ENCODE measurements around the gene YTHDC2.
A peak's percentile ranks its signal among the peaks of the same experiment; 100 is the strongest.
"Not testable (repeated sequence)": the region's sequence is repeated elsewhere in the genome, so short reads cannot be mapped to it uniquely, and the experiment has no call there.

Gene YTHDC2

DNA sequence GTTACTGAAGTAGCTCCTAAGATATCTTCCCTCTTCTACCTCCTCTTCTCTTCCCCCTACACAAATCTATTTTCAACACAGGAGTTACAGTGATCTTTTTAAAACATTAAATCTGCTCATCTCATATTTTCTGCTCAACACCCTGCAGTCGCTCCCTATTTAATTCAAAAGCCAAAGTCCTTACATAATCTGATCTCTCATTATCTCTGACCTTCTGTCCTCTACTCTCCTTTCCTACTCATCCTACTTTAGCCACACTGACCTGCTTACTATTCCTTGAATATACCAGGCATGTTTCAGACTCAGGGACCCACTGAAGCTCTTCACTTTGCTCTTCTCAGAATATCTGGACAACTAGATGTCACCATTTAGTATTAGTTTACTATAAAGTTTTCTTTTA, 87.9 kb downstream of the YTHDC2 start:
- no peak for DNase-seq (ENCODE audit: low read depth in 2 of 2)

DNA sequence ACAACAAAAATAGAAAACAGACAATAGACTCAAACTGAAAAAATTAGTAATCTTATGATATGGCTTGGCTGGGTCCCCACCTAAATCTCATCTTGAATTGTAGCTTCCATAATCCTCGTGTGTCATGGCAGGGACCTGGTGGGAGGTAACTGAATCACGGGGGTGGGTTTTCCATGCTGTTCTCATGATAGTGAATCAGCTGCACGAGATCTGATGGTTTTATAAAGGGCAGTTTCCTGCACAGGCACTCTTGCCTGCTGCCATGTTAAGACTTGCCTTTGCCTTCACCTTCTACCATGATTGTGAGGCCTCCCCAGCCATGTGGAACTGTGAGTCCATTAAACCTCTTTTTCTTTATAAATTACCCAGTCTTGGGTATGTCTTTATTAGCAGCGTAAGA, 89.8 kb downstream of the YTHDC2 start:
- DNase-seq (ENCODE audit: low read depth in 2 of 2): not testable (repeated sequence)

DNA sequence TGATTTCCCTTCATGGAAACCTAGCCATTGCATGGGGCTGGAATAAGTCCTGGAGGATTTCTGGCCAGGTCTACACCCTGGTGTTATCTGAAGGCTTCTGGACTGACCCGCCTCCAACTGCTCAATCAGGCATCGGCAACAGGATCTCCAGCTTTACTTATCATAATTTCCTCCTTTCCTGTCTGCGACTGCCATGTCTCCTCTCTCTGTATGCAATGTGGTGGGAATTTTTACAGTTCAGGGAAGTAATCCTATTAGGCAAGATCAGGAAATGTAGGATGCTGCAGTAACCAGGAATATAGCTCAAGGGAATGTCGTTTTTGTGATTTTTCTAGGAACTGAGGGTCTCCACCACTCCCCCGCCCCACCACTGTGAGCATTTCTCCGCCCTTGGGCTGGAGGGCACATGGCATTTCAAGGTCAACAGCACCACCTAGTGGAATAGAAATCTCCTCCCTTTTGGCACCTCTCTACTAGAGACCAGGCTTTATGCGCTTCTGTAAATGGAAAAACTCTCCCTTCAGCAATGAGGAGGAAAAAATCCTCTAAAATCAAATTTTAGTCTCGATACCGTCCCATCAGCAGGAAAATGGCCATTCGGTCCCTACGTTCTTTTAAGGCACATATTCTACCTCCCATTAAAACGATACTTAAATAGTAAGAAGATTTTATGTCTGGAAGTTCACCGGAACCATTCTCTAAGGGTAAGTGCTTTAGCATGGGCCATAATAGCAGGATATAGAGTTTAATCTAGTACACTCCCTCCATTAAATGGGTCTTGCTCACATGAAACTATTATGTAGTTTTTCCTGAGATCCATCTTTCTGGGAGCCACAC, 93.0 kb downstream of the YTHDC2 start:
- peak in 1 of 2 donors; percentile 2 for DNase-seq (ENCODE audit: low read depth in 2 of 2)

DNA sequence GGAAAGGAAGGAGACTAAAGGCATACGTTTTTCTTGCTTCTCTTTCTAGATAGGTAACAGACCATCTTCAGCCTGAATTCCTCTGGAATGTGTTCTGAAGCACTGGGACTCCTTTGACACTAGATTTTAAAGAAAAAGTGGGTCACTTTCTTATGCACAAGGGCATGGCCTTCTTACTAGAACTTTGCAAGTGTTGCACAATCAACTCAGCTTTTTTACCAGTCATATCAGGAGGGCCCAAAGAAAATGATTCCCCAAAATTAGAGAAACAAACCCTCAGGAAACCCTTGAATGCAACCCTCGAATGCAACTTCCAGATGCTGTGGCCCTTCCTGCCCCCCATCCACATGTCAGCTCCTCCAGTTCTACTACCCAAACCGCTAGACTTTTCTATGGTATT, 93.9 kb downstream of the YTHDC2 start:
- no peak for DNase-seq (ENCODE audit: low read depth in 2 of 2)

DNA sequence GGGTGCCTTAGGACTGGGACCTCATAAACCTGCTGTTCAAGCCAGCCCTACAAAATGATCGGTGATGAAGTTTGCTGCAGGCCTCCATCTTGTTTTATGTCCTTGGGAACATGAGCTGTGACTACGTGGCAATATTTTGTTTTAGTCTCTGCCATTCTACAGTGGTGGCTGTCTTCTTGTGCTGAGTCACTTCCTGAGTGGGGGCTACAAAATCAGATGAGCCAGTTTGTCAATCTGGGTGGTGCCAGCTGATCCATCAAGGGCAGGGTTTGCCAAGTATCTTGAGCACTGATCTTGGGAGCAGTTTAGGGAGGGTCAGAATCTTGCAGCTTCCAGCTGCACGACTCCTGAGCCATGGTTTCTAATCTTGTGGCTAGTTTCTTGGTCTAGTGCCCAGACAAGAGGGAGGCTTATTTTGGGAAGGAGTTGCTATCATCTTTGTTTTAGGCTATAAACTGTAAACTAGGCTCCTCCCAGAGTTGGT, 94.7 kb downstream of the YTHDC2 start:
- no peak for DNase-seq (ENCODE audit: low read depth in 2 of 2)

DNA sequence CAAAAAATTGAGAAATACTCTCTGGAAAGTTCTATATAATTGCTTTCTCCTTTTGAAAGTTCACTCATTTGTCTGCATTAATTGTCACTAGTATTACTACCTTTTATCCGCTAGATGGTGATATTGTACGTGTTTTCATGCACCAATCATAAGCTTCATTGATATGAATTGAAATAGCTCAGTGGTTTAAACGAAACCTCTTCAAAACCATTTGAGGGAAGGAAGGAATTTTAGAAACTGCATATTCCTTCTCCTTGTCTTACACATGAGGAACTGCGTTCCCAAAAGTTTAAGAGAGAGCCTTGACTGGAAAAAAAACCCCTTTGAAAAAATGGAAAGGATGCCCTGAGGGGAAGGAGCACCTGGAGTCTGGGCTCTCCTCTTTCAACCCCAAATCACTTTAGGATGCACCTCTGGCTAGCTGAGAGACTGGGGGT, 98.6 kb downstream of the YTHDC2 start:
- no peak for DNase-seq (ENCODE audit: low read depth in 2 of 2)

DNA sequence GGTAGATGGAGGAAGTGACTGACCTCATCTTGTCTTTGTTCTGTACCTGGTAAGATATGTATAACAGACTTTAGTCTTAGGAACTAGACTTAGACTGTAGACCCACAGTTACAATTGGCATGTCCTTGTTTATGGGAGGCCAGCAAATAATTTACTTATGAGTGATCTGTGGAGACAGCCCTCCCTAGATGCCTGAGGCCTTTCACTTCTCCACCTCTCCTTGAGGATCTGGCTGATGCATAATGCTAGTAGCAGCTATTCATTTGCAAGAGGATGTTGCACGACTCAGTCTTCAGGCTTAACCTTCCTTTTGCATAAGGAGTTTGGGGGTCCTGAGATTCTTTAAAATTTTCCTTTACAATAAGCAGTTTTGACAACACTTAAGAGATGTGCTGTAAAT, 100.7 kb downstream of the YTHDC2 start:
- DNase-seq (ENCODE audit: low read depth in 2 of 2): no peak

DNA sequence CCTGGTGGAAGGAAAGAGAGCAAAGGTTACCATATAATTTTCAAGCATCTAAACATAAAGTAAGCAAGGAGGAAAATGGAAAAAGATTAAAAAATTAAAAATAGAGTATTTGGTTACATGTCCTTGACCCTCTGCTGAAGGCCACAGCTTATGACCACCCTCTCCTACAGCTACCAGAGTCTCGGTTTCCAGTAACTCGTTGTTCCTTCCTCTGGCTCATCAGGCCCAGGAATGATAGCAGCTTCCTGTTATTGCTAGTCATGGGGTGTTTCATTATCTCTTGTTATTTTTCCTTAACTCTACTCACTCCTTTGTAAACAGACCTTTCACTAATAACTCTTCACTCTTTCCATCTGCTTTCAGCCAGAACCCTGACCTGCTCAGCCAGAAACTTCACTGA, 102.2 kb downstream of the YTHDC2 start:
- no peak for DNase-seq (ENCODE audit: low read depth in 2 of 2)

DNA sequence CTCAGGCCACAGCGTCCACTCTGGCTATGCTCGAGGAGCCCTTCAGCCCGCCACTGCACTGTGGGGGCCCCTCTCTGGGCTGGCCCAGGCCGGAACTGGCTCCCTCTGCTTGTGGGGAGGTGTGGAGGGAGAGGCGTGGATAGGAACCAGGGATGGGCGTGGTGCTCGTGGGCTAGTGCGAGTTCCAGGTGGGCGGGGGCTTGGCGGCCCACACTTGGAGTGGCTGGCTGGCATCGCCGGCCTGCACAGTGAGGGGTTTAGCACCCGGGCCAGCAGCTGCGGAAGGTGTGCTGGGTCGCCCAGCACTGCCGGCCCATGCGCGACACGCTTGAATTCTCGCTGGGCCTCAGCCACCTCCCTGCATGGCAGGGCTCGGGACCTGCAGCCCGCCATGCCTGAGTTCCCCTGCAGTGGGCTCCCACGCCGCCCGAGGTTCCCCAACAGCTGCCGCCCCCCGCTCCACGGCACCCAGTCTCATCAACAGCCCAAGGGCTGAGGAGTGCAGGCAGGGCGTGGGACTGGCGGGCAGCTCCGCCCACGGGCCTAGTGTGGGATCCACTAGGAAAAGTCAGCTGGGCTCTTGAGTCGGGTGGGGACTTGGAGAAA, 103.8 kb downstream of the YTHDC2 start:
- no peak for DNase-seq (ENCODE audit: low read depth in 2 of 2)

DNA sequence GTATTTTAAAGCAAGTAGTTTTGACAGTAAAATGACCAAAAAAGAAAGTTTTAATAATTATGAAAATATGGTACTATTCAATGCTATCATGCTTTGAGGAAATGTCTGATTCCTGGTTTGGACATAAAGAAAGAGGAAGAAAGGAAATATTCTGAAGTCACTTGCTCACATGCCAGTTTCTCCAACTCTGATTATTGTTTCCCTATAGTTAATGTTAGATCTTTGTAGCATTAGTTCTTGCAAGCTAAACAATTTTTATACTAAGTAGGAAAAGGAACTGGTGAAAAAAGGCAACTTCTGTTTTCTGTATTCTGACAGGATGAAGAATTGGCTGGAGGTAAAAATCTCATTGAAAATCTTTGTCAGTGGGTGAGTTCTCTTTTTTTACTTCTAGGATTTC, 119.5 kb downstream of the YTHDC2 start:
- DNase-seq (ENCODE audit: low read depth in 2 of 2): no peak

DNA sequence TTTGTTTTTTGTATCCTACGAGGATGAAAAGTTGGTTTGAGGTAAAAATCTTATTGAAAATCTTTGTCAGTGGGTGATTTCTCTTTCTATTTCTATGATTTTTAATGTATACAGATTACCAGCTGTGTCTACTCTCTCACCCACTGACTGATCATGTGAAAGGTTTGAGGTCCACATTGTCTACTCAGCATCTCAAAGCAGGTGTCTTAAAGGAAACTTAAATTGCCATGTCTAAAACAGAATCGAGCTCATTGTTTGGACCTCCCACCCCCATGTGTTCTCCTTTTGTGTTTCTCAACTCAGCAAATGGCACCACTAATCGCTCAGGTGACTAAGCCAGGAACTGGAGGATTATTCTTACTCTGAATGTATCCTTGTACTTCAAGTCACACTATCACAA, 121.5 kb downstream of the YTHDC2 start:
- DNase-seq (ENCODE audit: low read depth in 2 of 2): no peak

DNA sequence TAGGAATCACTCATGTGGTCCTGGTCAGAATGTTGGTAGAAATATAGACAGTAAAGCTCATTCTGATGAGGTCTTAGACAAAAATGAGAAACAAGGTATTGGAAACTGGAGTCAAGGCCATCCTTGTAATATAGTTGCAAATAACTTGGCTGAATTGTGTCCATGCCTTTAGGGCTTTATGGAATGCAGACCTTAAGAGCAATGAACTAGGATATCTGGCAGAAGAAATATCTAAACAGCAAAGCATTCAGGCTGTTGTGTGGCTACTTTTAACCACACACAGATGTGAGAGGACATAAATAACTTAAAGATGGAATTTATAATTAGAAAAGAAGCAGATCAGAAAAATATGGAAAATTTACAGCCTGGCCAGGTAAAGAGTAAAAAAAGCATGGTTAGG, 128.2 kb downstream of the YTHDC2 start:
- no peak for DNase-seq (ENCODE audit: low read depth in 2 of 2)
